Testis (tissue), 3 donors: ENCODE data around the gene FAM50B. TPM values are rescaled to one million over a fixed set of nuclear protein-coding genes. Genes with fewer than 3 reads are reported as not detected.

Source experiments
- DNase-seq: peaks from one replicate; pipeline ENCODE4 v3.0.0-alpha.2; 2019
- H3K27ac ChIP-seq, 2 donors: fragments of 200-600 bp; sonication (generic); one replicate each; pipeline ENCODE4 v1.5.1; 2019
- H3K27me3 ChIP-seq: fragments of 200-600 bp; sonication (generic); one replicate; pipeline ENCODE4 v1.5.1; 2019
- H3K36me3 ChIP-seq: fragments of 200-600 bp; sonication (generic); one replicate; pipeline ENCODE4 v1.5.1; 2017; ENCODE audit warnings: low read depth; ENCODE audit errors: missing control alignments
- H3K4me1 ChIP-seq: fragments of 200-600 bp; sonication (generic); one replicate; pipeline ENCODE4 v1.5.1; 2019
- H3K4me3 ChIP-seq, 2 donors: fragments of 200-600 bp; sonication (generic); one replicate each; pipeline ENCODE4 v1.5.1; 2017 to 2019
- H3K9me3 ChIP-seq: fragments of 200-600 bp; sonication (generic); one replicate; pipeline ENCODE4 v1.5.1; 2017
- POLR2A ChIP-seq: fragments of 450-650 bp; IDR thresholded peaks from one replicate; pipeline ENCODE4 v1.6.1; 2017; ENCODE audit warnings: antibody characterized with exemption, mild to moderate bottlenecking, moderate library complexity
- WGBS, 2 donors: methylation state at CpG; one replicate each; pipeline ENCODE4 v1.1.5; 2018; 5-methylcytosine and 5-hydroxymethylcytosine counted together
- intact Hi-C: fragments of 100-400 bp; cut with DNase I; formaldehyde crosslinking; loops from one replicate; pipeline ENCODE4 v1.15.1; 2023; ENCODE audit warnings: low total_unique reads
- polyA plus RNA-seq: library from polyadenylated mRNA; stranded (reverse); fragments of 350-450 nt; fragmentation: Illumina TruSeq; extraction: RNeasy Lipid Tissue Mini Kit (QIAGEN cat#74804); gene quantifications from one replicate; pipeline ENCODE4 v1.2.3, GENCODE V29; 2014; ENCODE audit warnings: low read depth, low replicate concordance; ENCODE audit not compliant: insufficient read depth
- total RNA-seq, 2 donors: library from RNA; depleted of rRNA; stranded (reverse); fragments of >200 nt; gene quantifications; one replicate each; pipeline ENCODE4 v1.2.3, GENCODE V29; 2016
- TF ChIP-seq, protein P1 (sequence below), 3 experiments: fragments of 450-650 bp in 2 of 3; fragments of 200-600 bp in 1 of 3; sonication (generic) in 1 of 3; IDR thresholded peaks; one replicate each; pipeline ENCODE4 v1.5.1; 2016 to 2019; ENCODE audit warnings: antibody characterized with exemption in 3 of 3, mild to moderate bottlenecking in 2 of 3, moderate library complexity in 1 of 3

FAM50B gene
- total and polyA plus RNA-seq, 3 donors from 2014 or later = 24.5 to 38.6 (median 27.4) TPM

GRCh38 chr6:3808199-3808598 lies 41.0 kb upstream of the FAM50B start:
- Histone ChIP-seq H3K4me3 (no peak overlapping the region), H3K9me3 (no peaks in the 10 kb centered on the region), H3K27ac (no peak overlapping the region), H3K36me3 (no peaks in the 10 kb centered on the region), H3K4me1 (peaks cover 31% of the 10 kb centered on the region), H3K27me3 (no peaks in the 10 kb centered on the region)
- intact Hi-C loops = no loop called here
- WGBS, 2 donors = 76 to 90% methylated on average over 3 of the region's 3 CpGs
- DNase-seq = no peak
- TF ChIP-seq, protein P1, sequence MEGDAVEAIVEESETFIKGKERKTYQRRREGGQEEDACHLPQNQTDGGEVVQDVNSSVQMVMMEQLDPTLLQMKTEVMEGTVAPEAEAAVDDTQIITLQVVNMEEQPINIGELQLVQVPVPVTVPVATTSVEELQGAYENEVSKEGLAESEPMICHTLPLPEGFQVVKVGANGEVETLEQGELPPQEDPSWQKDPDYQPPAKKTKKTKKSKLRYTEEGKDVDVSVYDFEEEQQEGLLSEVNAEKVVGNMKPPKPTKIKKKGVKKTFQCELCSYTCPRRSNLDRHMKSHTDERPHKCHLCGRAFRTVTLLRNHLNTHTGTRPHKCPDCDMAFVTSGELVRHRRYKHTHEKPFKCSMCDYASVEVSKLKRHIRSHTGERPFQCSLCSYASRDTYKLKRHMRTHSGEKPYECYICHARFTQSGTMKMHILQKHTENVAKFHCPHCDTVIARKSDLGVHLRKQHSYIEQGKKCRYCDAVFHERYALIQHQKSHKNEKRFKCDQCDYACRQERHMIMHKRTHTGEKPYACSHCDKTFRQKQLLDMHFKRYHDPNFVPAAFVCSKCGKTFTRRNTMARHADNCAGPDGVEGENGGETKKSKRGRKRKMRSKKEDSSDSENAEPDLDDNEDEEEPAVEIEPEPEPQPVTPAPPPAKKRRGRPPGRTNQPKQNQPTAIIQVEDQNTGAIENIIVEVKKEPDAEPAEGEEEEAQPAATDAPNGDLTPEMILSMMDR (IDR thresholded peaks at IDR 0.05) = no peak
- no peak for TF ChIP-seq POLR2A

GRCh38 chr6:3808759-3809514 lies 40.2 kb upstream of the FAM50B start:
- H3K36me3 ChIP-seq = no peaks in the 10 kb centered on the region
- no peak overlapping the region for H3K27ac ChIP-seq
- intact Hi-C loops = no loop called here
- no peak for TF ChIP-seq POLR2A
- TF ChIP-seq, protein P1 (IDR thresholded peaks at IDR 0.05) = no peak
- 58 to 72% methylated on average over 7 of the region's 7 CpGs for WGBS, 2 donors
- H3K4me1 ChIP-seq = peaks cover 24% of the 10 kb centered on the region
- no peak overlapping the region for H3K4me3 ChIP-seq
- H3K9me3 ChIP-seq = no peaks in the 10 kb centered on the region
- no peak for DNase-seq
- H3K27me3 ChIP-seq = no peaks in the 10 kb centered on the region

DNA sequence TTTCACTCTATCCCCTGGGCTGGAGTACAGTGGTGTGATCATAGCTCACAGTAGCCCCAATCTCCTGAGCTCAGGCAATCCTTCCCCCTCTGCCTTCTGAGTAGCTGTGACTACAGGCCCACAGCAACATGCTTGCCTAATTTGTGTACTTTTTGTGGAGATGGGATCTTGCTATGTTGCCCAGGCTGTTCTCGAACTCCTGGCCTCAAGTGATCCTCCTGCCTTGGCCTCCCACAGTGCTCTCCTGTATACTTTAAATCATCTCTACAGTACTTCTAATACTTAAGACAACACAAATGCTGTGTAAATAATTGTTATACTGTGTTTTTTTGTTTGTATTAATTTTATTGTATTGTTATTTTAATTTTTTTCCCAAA lies 39.7 kb upstream of the FAM50B start:
- H3K9me3 ChIP-seq = no peaks in the 10 kb centered on the region
- peaks cover 19% of the 10 kb centered on the region for H3K4me1 ChIP-seq
- H3K4me3 ChIP-seq = no peak overlapping the region
- no peak for DNase-seq
- TF ChIP-seq, protein P1 (IDR thresholded peaks at IDR 0.05) = no peak
- TF ChIP-seq POLR2A = no peak
- intact Hi-C loops = no loop called here
- H3K27ac ChIP-seq = no peak overlapping the region
- 94 to 100% methylated on average over 1 of the region's 1 CpG for WGBS, 2 donors
- no peaks in the 10 kb centered on the region for H3K27me3 ChIP-seq
- H3K36me3 ChIP-seq = no peaks in the 10 kb centered on the region

DNA sequence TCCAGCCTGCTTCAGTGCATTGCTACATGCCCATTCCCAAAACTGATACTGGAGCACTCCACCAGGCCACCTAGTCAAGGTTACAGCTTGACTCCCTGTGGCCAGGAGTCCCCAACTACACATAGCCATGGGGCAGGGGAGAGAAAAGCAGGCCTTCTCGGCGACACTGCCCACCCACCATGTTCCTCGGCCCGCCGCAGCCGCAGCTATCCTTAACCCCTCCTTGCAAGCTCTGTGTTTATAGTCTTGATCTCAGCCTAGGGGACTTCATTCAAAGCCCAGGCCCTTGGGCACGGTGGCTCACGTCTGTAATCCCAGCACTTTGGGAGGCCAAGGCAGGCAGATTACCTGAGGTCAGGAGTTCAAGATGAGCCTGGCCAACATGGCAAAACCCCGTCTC lies 39.2 kb upstream of the FAM50B start:
- intact Hi-C loops = no loop called here
- TF ChIP-seq POLR2A = no peak
- TF ChIP-seq, protein P1 (IDR thresholded peaks at IDR 0.05) = no peak
- Histone ChIP-seq H3K27me3 (no peaks in the 10 kb centered on the region), H3K36me3 (no peaks in the 10 kb centered on the region), H3K27ac (no peak overlapping the region), H3K4me1 (peaks cover 19% of the 10 kb centered on the region), H3K9me3 (no peaks in the 10 kb centered on the region), H3K4me3 (no peak overlapping the region)
- 99% methylated on average over 9 of the region's 9 CpGs for WGBS, 2 donors
- no peak for DNase-seq

DNA sequence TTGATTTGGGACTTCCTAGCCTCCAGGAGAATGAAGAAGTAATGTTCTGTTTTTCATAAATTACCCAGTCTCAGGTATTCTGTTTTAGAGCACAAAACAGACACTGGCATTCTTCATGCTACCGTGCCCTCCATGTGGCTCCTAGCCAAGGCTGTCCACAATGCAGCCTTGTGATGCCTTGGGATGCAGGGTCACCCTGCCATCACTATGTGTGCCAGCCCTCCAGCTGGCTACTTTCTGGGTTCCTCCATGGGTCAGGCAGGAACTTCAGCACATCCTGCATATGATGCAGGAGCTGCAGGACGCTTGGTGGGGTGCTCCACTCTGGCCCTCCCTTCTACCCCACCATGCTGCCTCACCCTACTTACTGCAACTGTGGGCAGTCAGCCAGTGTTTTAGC lies 38.0 kb upstream of the FAM50B start:
- Histone ChIP-seq H3K27me3 (no peaks in the 10 kb centered on the region), H3K4me1 (peaks cover 17% of the 10 kb centered on the region), H3K36me3 (no peaks in the 10 kb centered on the region), H3K4me3 (no peak overlapping the region), H3K27ac (no peak overlapping the region), H3K9me3 (no peaks in the 10 kb centered on the region)
- intact Hi-C loops = no loop called here
- WGBS, 2 donors = 45 to 50% methylated on average over 1 to 2 of the region's 2 CpGs
- TF ChIP-seq, protein P1 (IDR thresholded peaks at IDR 0.05) = no peak
- TF ChIP-seq POLR2A = no peak
- peak; percentile 47 for DNase-seq
